LNCAP (cell line): Measurements from ENCODE around the gene ELP4.

Experiments used
- TF ChIP-seq, protein P1 (sequence below): fragments of 450-650 bp; IDR thresholded peaks from 2 replicates; pipeline ENCODE4 v1.5.1; 2017; ENCODE audit warnings: mild to moderate bottlenecking

Gene ELP4

DNA sequence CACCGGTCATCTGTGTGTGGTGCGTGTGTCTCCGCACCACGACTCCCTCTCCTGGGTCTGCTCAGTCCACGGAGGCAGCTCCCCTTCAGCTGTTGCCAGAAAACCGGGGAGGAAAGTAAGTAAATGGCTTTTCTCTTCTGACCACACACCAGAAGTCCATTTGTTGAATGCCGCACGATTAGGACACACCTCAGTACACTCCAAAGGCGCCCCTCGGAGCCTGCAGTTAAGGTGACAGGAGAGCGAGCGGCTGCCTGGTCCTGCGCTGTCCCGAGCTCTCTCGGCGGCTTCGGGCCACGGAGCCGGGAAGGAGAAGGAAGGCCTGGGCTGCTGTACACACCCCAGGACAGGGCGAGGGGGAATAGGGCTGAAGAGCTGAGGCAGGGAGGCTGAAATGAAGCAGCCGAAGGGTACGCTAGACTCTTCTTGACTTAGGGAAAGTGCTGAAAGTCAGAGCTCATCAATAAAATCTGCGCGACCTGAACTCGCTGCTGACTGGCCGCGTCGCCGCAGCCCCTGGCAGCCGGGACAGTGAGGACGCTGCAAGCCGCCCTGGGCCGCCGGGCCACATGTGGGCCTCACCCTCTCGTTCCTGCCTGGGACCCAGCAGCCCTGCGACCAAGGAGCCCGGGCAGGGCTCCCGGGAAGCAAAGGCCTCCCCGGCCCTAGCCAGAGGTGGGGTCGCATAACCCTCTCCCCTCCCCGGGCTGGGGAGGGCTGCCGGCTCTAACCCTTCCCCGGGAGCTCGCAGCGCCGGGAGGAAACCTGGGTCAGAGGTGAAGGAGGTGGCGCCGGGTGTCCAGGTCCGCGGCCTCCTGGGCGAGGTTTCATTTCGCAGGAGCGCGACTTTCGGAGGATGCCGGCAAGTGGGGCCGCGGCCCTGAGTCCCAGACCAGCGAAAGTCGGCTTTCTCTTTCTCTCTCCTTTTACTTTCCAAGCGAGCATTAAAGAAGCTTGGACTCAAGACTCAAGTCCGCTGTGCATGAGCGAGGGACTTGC is 303.1 kb downstream of the ELP4 start:
- TF ChIP-seq, protein P1, sequence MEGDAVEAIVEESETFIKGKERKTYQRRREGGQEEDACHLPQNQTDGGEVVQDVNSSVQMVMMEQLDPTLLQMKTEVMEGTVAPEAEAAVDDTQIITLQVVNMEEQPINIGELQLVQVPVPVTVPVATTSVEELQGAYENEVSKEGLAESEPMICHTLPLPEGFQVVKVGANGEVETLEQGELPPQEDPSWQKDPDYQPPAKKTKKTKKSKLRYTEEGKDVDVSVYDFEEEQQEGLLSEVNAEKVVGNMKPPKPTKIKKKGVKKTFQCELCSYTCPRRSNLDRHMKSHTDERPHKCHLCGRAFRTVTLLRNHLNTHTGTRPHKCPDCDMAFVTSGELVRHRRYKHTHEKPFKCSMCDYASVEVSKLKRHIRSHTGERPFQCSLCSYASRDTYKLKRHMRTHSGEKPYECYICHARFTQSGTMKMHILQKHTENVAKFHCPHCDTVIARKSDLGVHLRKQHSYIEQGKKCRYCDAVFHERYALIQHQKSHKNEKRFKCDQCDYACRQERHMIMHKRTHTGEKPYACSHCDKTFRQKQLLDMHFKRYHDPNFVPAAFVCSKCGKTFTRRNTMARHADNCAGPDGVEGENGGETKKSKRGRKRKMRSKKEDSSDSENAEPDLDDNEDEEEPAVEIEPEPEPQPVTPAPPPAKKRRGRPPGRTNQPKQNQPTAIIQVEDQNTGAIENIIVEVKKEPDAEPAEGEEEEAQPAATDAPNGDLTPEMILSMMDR = no peak

DNA sequence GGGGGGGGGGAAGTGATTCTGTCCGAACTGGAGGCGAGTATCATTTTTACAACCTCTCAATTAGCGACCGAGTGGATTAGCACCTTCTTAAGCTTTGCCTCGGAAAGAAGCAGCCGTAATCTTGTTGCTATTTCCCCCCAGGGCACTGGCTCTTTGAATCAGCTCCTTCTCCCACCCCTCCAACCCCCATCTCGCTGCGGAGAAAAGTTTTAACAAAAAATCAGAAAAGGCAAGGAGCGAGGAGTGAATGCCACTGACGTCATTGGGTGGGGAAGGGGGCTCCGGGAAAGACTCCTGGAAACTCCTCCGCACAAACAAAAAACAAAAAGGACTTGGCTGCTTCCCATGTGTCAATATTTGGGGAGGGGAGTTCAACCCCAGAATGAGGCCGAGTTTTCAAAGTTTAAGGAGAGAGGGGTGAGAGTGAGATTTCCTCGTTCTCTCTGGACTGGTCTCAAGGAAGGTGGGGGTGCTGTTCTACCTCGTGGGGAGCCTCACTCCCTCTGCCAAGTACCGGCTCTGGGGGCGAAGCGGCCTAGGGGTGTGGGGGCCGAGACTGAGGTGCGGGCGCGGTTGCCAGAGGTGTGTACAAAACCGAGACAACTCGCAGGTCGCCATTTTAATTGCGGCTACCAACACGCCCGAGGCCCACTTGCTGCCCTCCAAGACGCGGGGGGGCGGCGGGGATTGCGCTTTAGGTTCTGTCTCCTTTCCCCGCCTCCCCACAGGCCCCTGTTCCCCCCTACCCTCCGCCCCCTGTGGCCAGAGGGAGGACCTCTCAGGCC is 304.0 kb downstream of the ELP4 start:
- TF ChIP-seq, protein P1 = no peak

DNA sequence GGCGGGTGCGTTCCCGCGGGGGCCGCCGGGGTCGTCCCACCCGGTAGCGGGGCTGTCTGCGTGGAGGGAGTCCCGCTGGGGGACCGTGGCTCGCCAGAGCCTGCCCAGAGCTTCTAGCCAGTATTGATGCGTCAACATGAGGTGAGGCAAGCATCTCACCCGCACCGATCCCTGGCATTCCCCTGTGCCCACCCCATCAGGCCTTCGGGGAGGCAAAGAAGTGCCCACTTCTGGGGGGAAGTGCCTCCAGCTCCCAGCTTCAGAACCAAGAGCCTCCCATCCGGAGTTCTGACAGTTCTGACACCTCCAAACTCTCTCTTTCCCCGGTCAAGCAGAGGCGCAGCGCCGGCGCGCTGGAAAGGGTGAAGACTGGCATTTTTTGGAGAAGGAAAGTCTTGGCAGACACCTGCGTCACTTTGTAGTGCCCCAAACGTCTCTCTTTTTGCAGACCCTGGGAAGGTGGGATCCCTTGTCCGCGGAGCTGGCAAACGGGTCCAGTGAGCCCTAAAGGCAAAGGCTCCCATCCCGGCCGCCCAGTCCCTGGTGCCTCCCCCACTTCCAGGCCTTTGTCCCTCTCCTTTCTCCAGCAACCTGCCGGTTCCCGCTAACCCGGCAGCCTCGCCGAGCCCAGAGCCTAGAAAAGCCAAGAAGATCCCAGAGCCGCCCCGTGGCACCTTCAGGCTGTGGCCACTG is 304.8 kb downstream of the ELP4 start:
- TF ChIP-seq, protein P1 = no peak

DNA sequence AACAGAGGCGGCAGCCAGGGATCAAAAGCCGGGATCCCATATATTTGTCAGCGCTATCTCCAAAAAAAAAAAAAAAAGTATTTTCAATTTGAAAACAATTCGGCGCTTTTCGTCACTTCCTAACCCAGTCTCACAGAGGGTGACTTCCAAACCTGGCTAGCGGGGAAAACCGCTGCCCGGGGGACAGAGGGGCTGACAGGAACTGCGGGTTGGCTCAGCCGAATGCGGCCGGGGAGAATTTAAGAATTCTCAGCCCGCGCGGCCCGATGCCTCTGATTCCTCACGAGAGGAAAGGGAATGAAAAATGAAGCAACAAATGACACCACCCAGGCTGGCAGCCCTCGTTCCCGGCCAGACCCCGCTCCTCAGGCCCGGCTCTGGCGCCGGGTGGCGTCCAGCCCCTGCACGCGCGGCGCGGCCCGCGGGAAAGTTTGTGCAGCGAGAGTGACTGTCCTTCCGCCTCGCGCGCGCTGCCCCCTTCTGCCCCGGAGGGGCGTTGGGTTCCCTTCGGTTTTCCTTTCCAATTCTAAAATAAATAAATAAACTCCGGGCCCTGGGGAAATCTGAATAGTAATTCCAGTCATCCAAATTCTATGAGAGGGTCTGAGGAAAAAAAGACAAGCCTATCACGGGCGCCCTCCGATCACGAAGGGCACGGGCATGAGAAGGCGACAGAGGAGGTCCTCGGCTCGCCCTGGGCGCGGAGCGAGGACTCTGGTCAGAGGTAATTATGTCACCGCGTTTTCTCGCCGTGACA is 306.3 kb downstream of the ELP4 start:
- TF ChIP-seq, protein P1 = no peak

DNA sequence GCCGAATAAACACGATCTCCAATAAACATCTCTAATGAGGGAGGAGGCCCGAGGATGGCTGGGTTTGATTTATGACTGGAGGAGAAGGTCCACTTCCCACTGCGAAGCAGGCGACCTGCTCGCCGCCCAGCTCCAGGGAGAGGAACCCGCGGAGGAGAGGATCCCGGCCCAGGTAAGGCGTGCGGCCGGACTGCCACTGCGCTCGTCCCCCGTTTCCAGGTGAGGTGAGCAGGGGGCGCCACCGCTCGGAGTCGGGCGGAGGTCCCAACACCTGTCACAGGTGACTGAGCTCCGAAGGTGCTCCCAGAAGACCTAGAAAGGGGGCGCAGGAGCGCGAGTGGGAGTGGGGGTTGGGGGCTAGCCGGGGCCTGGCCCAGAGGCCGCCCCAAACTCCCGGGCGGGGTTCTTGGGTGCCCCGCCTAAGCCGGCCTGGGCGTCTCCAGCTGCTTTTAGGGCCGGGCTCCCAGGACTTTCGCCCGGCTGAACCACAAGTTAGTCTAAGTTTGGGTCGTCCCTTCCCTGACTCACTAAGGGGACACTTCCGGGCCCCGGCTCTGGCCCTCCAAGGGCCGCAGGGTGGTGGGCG is 307.0 kb downstream of the ELP4 start:
- TF ChIP-seq, protein P1 = no peak

DNA sequence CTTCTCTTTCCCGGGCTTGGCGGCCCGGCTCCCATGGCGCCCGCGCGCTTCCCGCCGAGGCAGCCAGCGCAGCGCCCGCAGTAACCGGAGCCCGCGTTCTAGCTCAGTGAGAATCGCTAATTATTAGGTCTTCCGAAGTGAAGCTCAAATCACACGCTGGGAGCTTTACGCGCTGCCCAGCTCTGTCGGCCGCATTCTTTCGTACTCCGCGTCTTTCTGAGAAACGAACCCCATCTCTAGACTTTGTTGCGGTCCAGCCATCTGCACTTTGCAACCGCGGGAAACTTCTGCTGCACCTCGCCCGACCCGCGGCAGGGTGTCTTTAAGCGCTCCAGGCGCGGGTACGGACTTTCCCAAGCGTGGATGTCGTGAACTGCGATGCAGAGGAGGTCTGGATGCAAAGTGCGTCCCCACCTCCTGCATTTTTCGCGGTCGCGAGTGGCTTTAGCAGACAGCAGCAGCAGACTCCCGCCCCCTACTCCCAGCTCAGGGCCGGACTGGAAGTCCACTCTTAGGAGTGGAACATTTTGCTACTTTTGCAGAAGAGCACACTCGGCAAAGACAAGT is 307.6 kb downstream of the ELP4 start:
- TF ChIP-seq, protein P1 = no peak
